ACC112 (cell line): Measurements from ENCODE around the gene DKK3.

Experiments used
- H2AFZ ChIP-seq: fragments of 200-600 bp; sonication (generic); one replicate; pipeline ENCODE4 v1.6.0; 2017; ENCODE audit warnings: antibody characterized with exemption, low read length; ENCODE audit not compliant: unreplicated experiment
- H3K27ac ChIP-seq: fragments of 200-600 bp; sonication (generic); 2 replicates; pipeline ENCODE4 v1.5.1; 2014; ENCODE audit warnings: low read depth, mild to moderate bottlenecking, antibody characterized with exemption, low read length, moderate library complexity
- H3K27me3 ChIP-seq: fragments of 200-600 bp; sonication (generic); 2 replicates; pipeline ENCODE4 v1.6.1; 2014; ENCODE audit warnings: mild to moderate bottlenecking, antibody characterized with exemption, low read length, moderate library complexity, mixed read lengths; ENCODE audit not compliant: insufficient read depth
- H3K36me3 ChIP-seq: fragments of 200-600 bp; sonication (generic); 2 replicates; pipeline ENCODE4 v1.6.1; 2016; ENCODE audit warnings: mild to moderate bottlenecking, antibody characterized with exemption, low read length, moderate library complexity, mixed read lengths; ENCODE audit not compliant: insufficient read depth
- H3K4me1 ChIP-seq: fragments of 200-600 bp; sonication (generic); one replicate; pipeline ENCODE4 v1.6.1; 2016; ENCODE audit warnings: low read length, mixed read lengths; ENCODE audit not compliant: insufficient read depth, unreplicated experiment, control insufficient read depth
- H3K4me3 ChIP-seq: fragments of 200-600 bp; sonication (generic); 2 replicates; pipeline ENCODE4 v1.5.1; 2014; ENCODE audit warnings: mild to moderate bottlenecking, low read depth, low read length
- H3K79me2 ChIP-seq: fragments of 200-600 bp; sonication (generic); one replicate; pipeline ENCODE4 v1.6.0; 2016; ENCODE audit warnings: low read length; ENCODE audit not compliant: control insufficient read depth, unreplicated experiment, insufficient read depth

DKK3 gene

DNA sequence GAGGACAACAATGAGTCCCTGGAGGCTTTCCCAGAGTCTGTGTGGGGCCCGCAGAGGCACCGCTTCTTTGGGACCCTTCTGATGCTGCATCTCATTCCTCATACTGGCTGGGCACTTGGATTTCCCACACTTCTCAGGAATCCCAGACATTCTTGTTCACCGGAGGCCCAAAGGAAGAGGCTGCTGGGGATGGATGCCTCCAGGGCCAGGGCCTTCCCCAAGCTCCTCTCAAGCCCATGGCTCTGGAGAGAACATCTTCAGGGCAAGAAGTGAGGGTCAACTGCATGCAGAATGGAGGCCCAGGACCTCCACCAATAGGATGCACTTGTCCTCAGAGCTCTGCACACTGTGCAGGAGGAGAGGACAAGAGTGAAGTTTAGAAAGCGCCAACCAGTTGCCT is 34.6 kb downstream of the DKK3 start:
- no peaks in the 10 kb centered on the region for H3K27me3 ChIP-seq
- no peak overlapping the region for H3K4me3 ChIP-seq
- no peak overlapping the region for H2AFZ ChIP-seq
- H3K27ac ChIP-seq, result no peak overlapping the region
- H3K4me1 ChIP-seq, result peaks cover 50% of the 10 kb centered on the region
- H3K79me2 ChIP-seq, result no peaks in the 10 kb centered on the region
- no peaks in the 10 kb centered on the region for H3K36me3 ChIP-seq

- Histone ChIP-seq H3K27ac (no peak overlapping the region), H3K27me3 (no peaks in the 10 kb centered on the region), H2AFZ (no peak overlapping the region), H3K79me2 (no peaks in the 10 kb centered on the region), H3K4me1 (peaks cover 46% of the 10 kb centered on the region), H3K36me3 (no peaks in the 10 kb centered on the region), H3K4me3 (no peak overlapping the region)
These were observed 35.0 kb downstream of the DKK3 start for GRCh38 chr11:11973361-11973800.

DNA sequence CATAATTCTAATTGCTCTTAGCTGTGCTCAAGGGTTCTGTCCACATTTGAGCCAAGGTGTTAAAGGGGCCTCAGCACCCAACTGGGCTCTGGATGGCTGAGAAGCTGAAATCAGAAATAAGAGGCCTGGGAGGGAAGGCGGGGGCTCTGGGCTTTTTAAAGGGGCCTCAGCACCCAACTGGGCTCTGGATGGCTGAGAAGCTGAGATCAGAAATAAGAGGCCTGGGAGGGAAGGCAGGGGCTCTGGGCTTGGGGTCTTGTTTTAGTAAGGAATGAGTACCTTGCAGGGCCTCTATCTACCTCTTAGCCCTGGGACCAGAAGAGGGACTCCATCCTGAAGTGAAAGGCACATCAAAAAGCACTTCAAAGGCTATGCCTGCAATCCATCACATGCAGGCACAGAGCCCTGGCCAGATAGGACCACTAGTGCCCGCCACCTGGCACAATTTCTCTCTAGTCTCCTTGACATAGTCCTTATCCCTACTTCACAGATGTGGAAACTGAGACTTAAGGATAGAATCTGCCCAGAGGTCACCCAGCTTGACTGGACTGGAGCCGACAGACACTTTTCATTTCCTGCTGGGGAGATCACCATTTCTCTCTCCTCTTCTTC is 35.6 kb downstream of the DKK3 start:
- Histone ChIP-seq H2AFZ (no peak overlapping the region), H3K4me3 (no peak overlapping the region), H3K27ac (no peak overlapping the region), H3K79me2 (no peaks in the 10 kb centered on the region), H3K27me3 (no peaks in the 10 kb centered on the region), H3K4me1 (peaks cover 41% of the 10 kb centered on the region), H3K36me3 (no peaks in the 10 kb centered on the region)

- Histone ChIP-seq H3K27me3 (no peaks in the 10 kb centered on the region), H3K36me3 (no peaks in the 10 kb centered on the region), H3K4me1 (peaks cover 33% of the 10 kb centered on the region), H3K4me3 (no peak overlapping the region), H3K27ac (no peak overlapping the region), H3K79me2 (no peaks in the 10 kb centered on the region), H2AFZ (no peak overlapping the region)
These were observed 36.4 kb downstream of the DKK3 start for GRCh38 chr11:11971906-11972547.

DNA sequence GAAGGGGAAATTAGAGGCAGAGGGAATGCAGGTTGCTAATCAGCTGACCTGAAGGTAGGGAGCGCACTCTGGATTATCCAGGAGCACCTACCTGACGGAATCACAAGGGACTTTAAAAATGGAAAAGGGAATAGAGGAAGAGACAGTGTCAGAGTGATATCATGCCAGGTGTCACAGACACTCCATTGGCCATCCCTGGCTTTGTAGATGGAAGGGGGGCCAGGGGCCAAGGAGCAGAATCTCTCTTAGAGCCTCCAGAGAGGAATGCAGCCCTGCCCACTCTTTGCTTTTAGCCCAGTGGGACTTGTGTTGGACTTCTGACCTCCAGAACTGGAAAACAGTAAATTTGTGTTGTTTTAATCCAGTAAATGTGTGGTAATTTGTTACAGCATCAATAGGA is 37.9 kb downstream of the DKK3 start:
- Histone ChIP-seq H3K27me3 (no peaks in the 10 kb centered on the region), H3K4me3 (no peak overlapping the region), H2AFZ (no peak overlapping the region), H3K27ac (no peak overlapping the region), H3K4me1 (peaks cover 18% of the 10 kb centered on the region), H3K36me3 (no peaks in the 10 kb centered on the region), H3K79me2 (no peaks in the 10 kb centered on the region)

DNA sequence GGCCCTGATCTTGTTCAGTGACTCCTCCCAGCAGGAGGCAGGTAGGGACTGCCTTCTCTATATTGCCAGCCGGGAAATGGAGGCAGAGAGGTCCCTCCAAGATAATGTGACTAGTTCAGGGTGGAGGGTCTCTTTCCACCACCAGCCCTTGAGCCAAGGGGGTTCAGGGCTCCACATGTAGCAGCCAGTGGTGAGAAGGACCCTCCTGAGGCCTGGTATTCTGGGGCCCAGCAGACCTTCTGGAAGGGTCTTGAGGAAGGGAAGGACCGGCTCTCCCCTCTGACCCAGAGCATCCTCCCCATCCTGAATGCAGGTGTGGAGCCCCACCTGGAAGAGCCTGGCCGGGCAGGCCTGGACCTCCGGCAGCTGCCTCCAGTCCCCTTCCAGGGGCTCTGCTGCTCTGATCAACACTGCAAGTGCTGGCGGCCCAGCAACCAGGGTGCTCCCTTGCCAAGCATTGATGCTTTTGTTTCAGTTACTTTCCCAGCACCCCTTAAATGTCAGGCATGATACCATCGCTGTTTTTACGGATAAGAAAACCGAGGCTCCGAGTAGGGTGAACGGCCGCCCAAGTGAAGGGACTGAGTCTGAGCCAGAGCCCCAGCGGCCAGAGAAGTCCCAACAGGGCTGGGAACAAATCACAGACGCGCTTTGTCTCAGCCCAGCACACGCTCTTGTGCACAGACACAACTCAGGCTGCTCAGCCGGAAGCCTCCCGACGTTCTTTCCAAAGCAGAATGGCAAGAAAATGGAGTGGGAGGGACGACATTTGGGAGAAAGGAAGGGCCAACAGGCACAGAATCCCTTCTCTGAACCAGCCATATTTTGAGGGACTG is 38.8 kb downstream of the DKK3 start:
- Histone ChIP-seq H3K4me3 (no peak overlapping the region), H3K27me3 (no peaks in the 10 kb centered on the region), H3K4me1 (peaks cover 10% of the 10 kb centered on the region), H3K79me2 (no peaks in the 10 kb centered on the region), H2AFZ (no peak overlapping the region), H3K36me3 (no peaks in the 10 kb centered on the region), H3K27ac (no peak overlapping the region)

- Histone ChIP-seq H3K4me1 (peaks cover 6% of the 10 kb centered on the region), H3K4me3 (no peak overlapping the region), H3K27ac (no peak overlapping the region), H3K27me3 (no peaks in the 10 kb centered on the region), H3K36me3 (no peaks in the 10 kb centered on the region), H2AFZ (no peak overlapping the region), H3K79me2 (no peaks in the 10 kb centered on the region)
These were observed 39.7 kb downstream of the DKK3 start for GRCh38 chr11:11968511-11969280.

GRCh38 chr11:11967669-11968510 is 40.5 kb downstream of the DKK3 start:
- Histone ChIP-seq H3K4me1 (no peaks in the 10 kb centered on the region), H3K36me3 (no peaks in the 10 kb centered on the region), H2AFZ (no peak overlapping the region), H3K79me2 (no peaks in the 10 kb centered on the region), H3K27ac (no peak overlapping the region), H3K27me3 (no peaks in the 10 kb centered on the region), H3K4me3 (no peak overlapping the region)

- no peak overlapping the region for H2AFZ ChIP-seq
- H3K4me3 ChIP-seq, result no peak overlapping the region
- no peaks in the 10 kb centered on the region for H3K79me2 ChIP-seq
- H3K27ac ChIP-seq, result no peak overlapping the region
- H3K36me3 ChIP-seq, result no peaks in the 10 kb centered on the region
- H3K27me3 ChIP-seq, result no peaks in the 10 kb centered on the region
- H3K4me1 ChIP-seq, result no peaks in the 10 kb centered on the region
These were observed 41.4 kb downstream of the DKK3 start for GRCh38 chr11:11966826-11967668.
